HG02885 (cell line): ENCODE measurements around the gene SCAMP4.

Source experiments
- ATAC-seq: cut with Tn5 transposase; IDR thresholded peaks from one replicate; pipeline ENCODE4 v1.9.1; 2021; ENCODE audit warnings: mild to moderate bottlenecking; ENCODE audit not compliant: unreplicated experiment, poor library complexity

SCAMP4 gene

DNA sequence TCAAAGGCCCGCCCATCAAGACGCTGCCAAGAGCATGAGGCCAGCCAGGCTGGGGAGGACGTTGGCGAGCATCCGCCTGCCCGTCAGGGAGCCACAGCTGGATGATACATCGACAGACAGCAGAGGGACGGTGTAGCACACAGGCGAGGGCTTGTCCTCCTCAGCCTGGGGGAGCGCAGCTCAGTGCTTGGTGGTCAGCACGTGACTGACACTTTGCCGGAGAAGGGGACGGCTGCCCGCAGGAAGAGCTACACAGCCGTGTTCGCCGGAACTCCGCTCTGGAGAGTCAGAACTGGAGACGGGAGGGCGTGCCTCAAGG, 69.9 kb downstream of the SCAMP4 start:
- no peak for ATAC-seq
